SK-N-SH (cell line): ENCODE results near the gene NPAS3. TPM values are rescaled to one million over a fixed set of nuclear protein-coding genes. Genes with fewer than 3 reads are reported as not detected.

ENCODE experiments used
- CTCF ChIA-PET: fragments of 300-600, 350-600 bp; formaldehyde crosslinking; extraction: SDS; loops from one replicate; lab custom pipeline; 2021; lab: Yijun Ruan, JAX
- POLR2A ChIA-PET: fragments of 350-600 bp; sonication (Branson Sonifier 250); formaldehyde crosslinking; extraction: SDS; loops from one replicate; lab custom pipeline; 2020; ENCODE audit warnings: antibody characterized with exemption, inconsistent platforms; lab: Yijun Ruan, JAX
- DNase-seq: peaks from one replicate; pipeline ENCODE4 v3.0.0; 2012
- H2AFZ ChIP-seq: fragments of 200-600 bp; sonication (generic); 2 replicates; pipeline ENCODE4 v1.8.1; 2016; ENCODE audit warnings: antibody characterized with exemption, mild to moderate bottlenecking, low read depth
- H3F3A ChIP-seq: fragments of 200-600 bp; sonication (generic); replicated peaks from 2 replicates; pipeline ENCODE3; 2016; ENCODE audit warnings: antibody characterized with exemption, mild to moderate bottlenecking; ENCODE audit not compliant: insufficient read depth
- H3K27ac ChIP-seq, 2 experiments: fragments of 200-500 bp in 1 of 2; fragments of 200-600 bp in 1 of 2; sonication (Bioruptor generic) in 1 of 2; sonication (generic), shearing (Covaris generic) in 1 of 2; 2 replicates each; pipeline versions ENCODE4 v1.5.1 to v1.6.1; 2014 to 2016; ENCODE audit warnings: low read depth in 2 of 2, inconsistent platforms in 1 of 2, low read length in 1 of 2, mild to moderate bottlenecking in 1 of 2, mixed read lengths in 1 of 2
- H3K27me3 ChIP-seq: fragments of 200-600 bp; sonication (generic), shearing (Covaris generic); 2 replicates; pipeline ENCODE4 v1.6.1; 2016; ENCODE audit warnings: mixed run types; ENCODE audit not compliant: insufficient read depth
- H3K36me3 ChIP-seq, 2 experiments: fragments of 200-500 bp in 1 of 2; fragments of 200-600 bp in 1 of 2; sonication (Bioruptor generic) in 1 of 2; sonication (generic) in 1 of 2; replicated peaks in 1 of 2; 2 replicates each; pipeline versions ENCODE3 to v1.5.1; 2014 to 2016; ENCODE audit warnings: low read length in 1 of 2, mild to moderate bottlenecking in 1 of 2; ENCODE audit not compliant: insufficient read depth in 2 of 2, control insufficient read depth in 1 of 2
- H3K4me1 ChIP-seq, 2 experiments: fragments of 200-500 bp in 1 of 2; fragments of 200-600 bp in 1 of 2; sonication (Bioruptor generic) in 1 of 2; sonication (generic), shearing (Covaris generic) in 1 of 2; 2 replicates each; pipeline versions ENCODE4 v1.5.1 to v1.6.1; 2014 to 2016; ENCODE audit warnings: low read depth in 1 of 2, low read length in 1 of 2, mixed run types in 1 of 2; ENCODE audit not compliant: insufficient read depth in 2 of 2, control insufficient read depth in 1 of 2
- H3K4me2 ChIP-seq: fragments of 200-600 bp; sonication (generic), shearing (Covaris generic); 2 replicates; pipeline ENCODE4 v1.6.1; 2017; ENCODE audit warnings: mixed run types
- H3K4me3 ChIP-seq, 2 experiments: fragments of 200-500 bp in 1 of 2; fragments of 200-600 bp in 1 of 2; sonication (Bioruptor generic) in 1 of 2; sonication (generic), shearing (Covaris generic) in 1 of 2; 2 replicates each; pipeline versions ENCODE4 v1.5.1 to v1.8.1; 2014 to 2016; ENCODE audit warnings: low read depth in 2 of 2, inconsistent platforms in 1 of 2, low read length in 1 of 2, mild to moderate bottlenecking in 1 of 2, mixed read lengths in 1 of 2, moderate library complexity in 1 of 2
- H3K79me2 ChIP-seq: fragments of 200-600 bp; sonication (generic); 2 replicates; pipeline ENCODE4 v1.8.1; 2017; ENCODE audit warnings: mild to moderate bottlenecking; ENCODE audit not compliant: insufficient read depth
- H3K9ac ChIP-seq: fragments of 200-600 bp; sonication (generic); 2 replicates; pipeline ENCODE4 v1.6.1; 2017; ENCODE audit warnings: mixed run types
- H3K9me2 ChIP-seq: fragments of 200-600 bp; sonication (generic); 2 replicates; pipeline ENCODE4 v1.6.1; 2017; ENCODE audit warnings: mixed run types
- H3K9me3 ChIP-seq: fragments of 200-600 bp; sonication (generic); 2 replicates; pipeline ENCODE4 v1.6.1; 2017; ENCODE audit warnings: mixed run types, mild to moderate bottlenecking, moderate library complexity
- H4K20me1 ChIP-seq: fragments of 200-600 bp; sonication (generic); 2 replicates; pipeline ENCODE4 v1.6.1; 2017; ENCODE audit warnings: mild to moderate bottlenecking, mixed run types; ENCODE audit not compliant: insufficient read depth
- ELF1 ChIP-seq: IDR thresholded peaks from 2 replicates; pipeline ENCODE4 v1.4.0; 2012
- EP300 ChIP-seq, 2 experiments: IDR thresholded peaks; 2 replicates each; pipeline versions ENCODE4 v1.4.0 to v1.6.1; 2012; ENCODE audit warnings: borderline replicate concordance in 1 of 2, low read depth in 1 of 2, low read length in 1 of 2
- FOSL2 ChIP-seq: IDR thresholded peaks from 2 replicates; pipeline ENCODE4 v1.4.0; 2012; ENCODE audit warnings: low read depth, mild to moderate bottlenecking, moderate library complexity, borderline replicate concordance
- FOXJ3 ChIP-seq: sonication (generic); formaldehyde crosslinking; IDR thresholded peaks from 2 replicates; pipeline ENCODE4 v1.5.1; 2020; ENCODE audit warnings: mild to moderate bottlenecking, missing genetic modification reagents
- FOXM1 ChIP-seq: IDR thresholded peaks from 2 replicates; pipeline ENCODE4 v1.4.0; 2012; ENCODE audit warnings: low read depth, mild to moderate bottlenecking
- GABPA ChIP-seq: IDR thresholded peaks from 2 replicates; pipeline ENCODE4 v1.4.0; 2012; ENCODE audit warnings: low read depth, mild to moderate bottlenecking
- GATA2 ChIP-seq: sonication (generic); formaldehyde crosslinking; IDR thresholded peaks from 2 replicates; pipeline ENCODE4 v1.5.0; 2020; ENCODE audit warnings: mild to moderate bottlenecking, missing genetic modification reagents
- IRF3 ChIP-seq: fragments of 150-350 bp; IDR thresholded peaks from 2 replicates; pipeline ENCODE4 v1.6.1; 2016; ENCODE audit warnings: mild to moderate bottlenecking, low read depth, low read length
- JUND ChIP-seq: IDR thresholded peaks from 2 replicates; pipeline ENCODE4 v1.4.0; 2012
- MEF2A ChIP-seq: IDR thresholded peaks from 2 replicates; pipeline ENCODE4 v1.4.0; 2012; ENCODE audit warnings: low read depth, borderline replicate concordance
- PBX3 ChIP-seq: IDR thresholded peaks from 2 replicates; pipeline ENCODE4; 2012
- SIN3A ChIP-seq: IDR thresholded peaks from 2 replicates; pipeline ENCODE4 v1.6.1; 2012; ENCODE audit warnings: low read depth, mild to moderate bottlenecking, low read length, moderate library complexity, borderline replicate concordance
- TAF1 ChIP-seq: IDR thresholded peaks from 2 replicates; pipeline ENCODE4 v1.6.1; 2012; ENCODE audit warnings: low read depth, mild to moderate bottlenecking, low read length, moderate library complexity, borderline replicate concordance
- TCF12 ChIP-seq: IDR thresholded peaks from 2 replicates; pipeline ENCODE4 v1.4.0; 2012
- TEAD4 ChIP-seq: IDR thresholded peaks from 2 replicates; pipeline ENCODE4 v1.4.0; 2012; ENCODE audit warnings: mild to moderate bottlenecking, borderline replicate concordance; ENCODE audit not compliant: insufficient read depth
- USF1 ChIP-seq: IDR thresholded peaks from 2 replicates; pipeline ENCODE4 v1.4.0; 2012; ENCODE audit warnings: low read depth, borderline replicate concordance
- YY1 ChIP-seq: IDR thresholded peaks from 2 replicates; pipeline ENCODE4 v1.4.0; 2012; ENCODE audit warnings: low read depth, mild to moderate bottlenecking
- WGBS: methylation state at CpG from one replicate; pipeline ENCODE4 v1.1.6; 2017; ENCODE audit warnings: low lambda C conversion rate; 5-methylcytosine and 5-hydroxymethylcytosine counted together
- polyA plus RNA-seq, 3 experiments: library from polyadenylated mRNA; depleted of rRNA; stranded (reverse); fragments of >200 nt; gene quantifications; 2 replicates each; pipeline ENCODE4 v1.2.3, GENCODE V29; 2012
- TF ChIP-seq, protein P1 (sequence below): IDR thresholded peaks from 2 replicates; pipeline ENCODE4 v1.4.0; 2012; ENCODE audit warnings: low read depth, borderline replicate concordance

Gene NPAS3
- polyA plus RNA-seq, 1 of the 3 experiments (the other 2 are of a cell fraction) = 4.3 TPM

DNA sequence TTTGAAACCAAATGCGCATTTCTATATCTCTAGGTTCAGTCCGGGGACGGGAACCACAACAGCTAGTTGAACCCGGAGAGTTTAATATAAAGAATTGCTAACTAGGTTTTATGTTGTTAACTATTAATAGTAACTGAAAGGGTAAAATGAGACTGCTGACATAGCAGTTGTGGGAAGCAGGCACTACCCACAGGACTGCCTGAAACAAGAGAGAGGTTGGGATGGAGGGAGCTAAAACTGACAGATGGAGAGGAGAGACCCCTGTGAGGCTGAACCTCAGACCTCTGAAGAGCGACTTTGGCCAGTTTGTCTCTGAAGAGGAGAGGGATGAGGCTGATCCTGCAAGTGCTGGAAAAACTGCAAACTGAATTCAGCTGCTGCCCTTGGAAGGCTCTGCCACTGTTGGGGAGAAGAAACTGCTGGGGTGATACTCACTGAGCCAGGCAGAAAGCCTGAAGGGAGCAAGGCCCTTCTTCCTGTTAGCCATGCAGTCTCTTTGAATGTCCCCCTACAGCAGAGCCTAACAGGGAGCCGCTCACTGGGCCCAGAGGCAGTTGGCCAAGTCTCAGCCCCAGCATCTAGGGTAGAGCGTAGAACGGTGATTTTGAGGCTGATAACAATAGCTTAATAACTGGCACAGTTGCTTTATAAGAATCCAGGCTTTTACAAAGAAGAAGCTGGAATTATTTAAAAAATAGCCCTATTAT, 172.2 kb downstream of the NPAS3 start:
- WGBS = 75% methylated on average over 8 of the region's 8 CpGs
- no peaks in the 10 kb centered on the region for H3K9me2 ChIP-seq
- POLR2A ChIA-PET = no interaction called here

GRCh38 chr14:33114331-33114730, 175.7 kb downstream of the NPAS3 start:
- H3K4me3 ChIP-seq = no peak overlapping the region
- no peak overlapping the region for H2AFZ ChIP-seq
- H3K9ac ChIP-seq = no peak overlapping the region
- no peak overlapping the region for H3K27ac ChIP-seq
- CTCF ChIA-PET = no interaction called here
- H3K79me2 ChIP-seq = no peaks in the 10 kb centered on the region
- no peak for DNase-seq
- POLR2A ChIA-PET = no interaction called here
- peaks cover 0 to 3% of the 10 kb centered on the region in 2 experiments for H3K36me3 ChIP-seq
- TF ChIP-seq FOXJ3 (CRISPR knock-in tag) (no peak), FOXM1 (no peak), FOSL2 (no peak), TAF1 (no peak), MEF2A (no peak), TEAD4 (no peak), IRF3 (no peak), TCF12 (no peak), USF1 (no peak), ELF1 (no peak), GABPA (no peak), GATA2 (CRISPR knock-in tag) (no peak), JUND (no peak), YY1 (no peak)
- TF ChIP-seq, protein P1, sequence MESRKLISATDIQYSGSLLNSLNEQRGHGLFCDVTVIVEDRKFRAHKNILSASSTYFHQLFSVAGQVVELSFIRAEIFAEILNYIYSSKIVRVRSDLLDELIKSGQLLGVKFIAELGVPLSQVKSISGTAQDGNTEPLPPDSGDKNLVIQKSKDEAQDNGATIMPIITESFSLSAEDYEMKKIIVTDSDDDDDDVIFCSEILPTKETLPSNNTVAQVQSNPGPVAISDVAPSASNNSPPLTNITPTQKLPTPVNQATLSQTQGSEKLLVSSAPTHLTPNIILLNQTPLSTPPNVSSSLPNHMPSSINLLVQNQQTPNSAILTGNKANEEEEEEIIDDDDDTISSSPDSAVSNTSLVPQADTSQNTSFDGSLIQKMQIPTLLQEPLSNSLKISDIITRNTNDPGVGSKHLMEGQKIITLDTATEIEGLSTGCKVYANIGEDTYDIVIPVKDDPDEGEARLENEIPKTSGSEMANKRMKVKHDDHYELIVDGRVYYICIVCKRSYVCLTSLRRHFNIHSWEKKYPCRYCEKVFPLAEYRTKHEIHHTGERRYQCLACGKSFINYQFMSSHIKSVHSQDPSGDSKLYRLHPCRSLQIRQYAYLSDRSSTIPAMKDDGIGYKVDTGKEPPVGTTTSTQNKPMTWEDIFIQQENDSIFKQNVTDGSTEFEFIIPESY = no peak
- H3K27me3 ChIP-seq = no peaks in the 10 kb centered on the region
- H4K20me1 ChIP-seq = no peaks in the 10 kb centered on the region
- H3F3A ChIP-seq = no peaks in the 10 kb centered on the region
- H3K4me2 ChIP-seq = no peak overlapping the region
- H3K9me3 ChIP-seq = no peaks in the 10 kb centered on the region
- WGBS = 74% methylated on average over 3 of the region's 3 CpGs
- no peaks in the 10 kb centered on the region for H3K9me2 ChIP-seq
- peaks cover 0 to 2% of the 10 kb centered on the region in 2 experiments; a peak in 3 of 4 replicates for H3K4me1 ChIP-seq

More for the DNA sequence above, 172.2 kb downstream of the NPAS3 start:
- Histone ChIP-seq H3K4me1 (no peaks in the 10 kb centered on the region; a peak in 1 of 4 replicates), H2AFZ (no peak overlapping the region), H3K9ac (no peak overlapping the region), H3F3A (no peaks in the 10 kb centered on the region), H3K9me3 (no peaks in the 10 kb centered on the region), H4K20me1 (no peaks in the 10 kb centered on the region), H3K36me3 (no peaks in the 10 kb centered on the region), H3K4me3 (no peak overlapping the region), H3K27ac (no peak overlapping the region), H3K79me2 (no peaks in the 10 kb centered on the region), H3K4me2 (no peak overlapping the region)
- DNase-seq = no peak
- TF ChIP-seq GABPA = no peak
- TF ChIP-seq ELF1 = no peak
- no peak for TF ChIP-seq USF1
- no peak for TF ChIP-seq EP300 (IDR thresholded peaks at IDR 0.05; ENCODE audit: borderline replicate concordance in 1 of 2, low read depth in 1 of 2, low read length in 1 of 2)
- TF ChIP-seq TEAD4 = no peak
- no peak for TF ChIP-seq SIN3A
- TF ChIP-seq TAF1 = no peak
- no peak for TF ChIP-seq PBX3
- TF ChIP-seq, all 33 proteins: peak for 0
- H3K27me3 ChIP-seq = no peaks in the 10 kb centered on the region
- CTCF ChIA-PET = interaction anchor here (0.9 kb wide), 1 partner anchor 30 kb away, joined by 3 read pairs; no protein-coding TSS in a partner anchor
